Liver (tissue), 3 donors: ENCODE data around the gene HSD17B3.
"Not testable (repeated sequence)": the region's sequence is repeated elsewhere in the genome, so short reads cannot be mapped to it uniquely, and the experiment has no call there.

Experiments used
- MAX ChIP-seq: IDR thresholded peaks from 2 replicates; pipeline ENCODE4 v1.6.1; 2016; ENCODE audit warnings: antibody characterized with exemption
- TF ChIP-seq, protein P1 (sequence below): IDR thresholded peaks from 2 replicates; pipeline ENCODE4 v1.6.1; 2016; ENCODE audit warnings: antibody characterized with exemption
- TF ChIP-seq, protein P2 (sequence below): fragments of 150-350 bp; IDR thresholded peaks from 2 replicates; pipeline ENCODE4 v1.5.1; 2017; ENCODE audit warnings: improper control_type of control experiment, low read depth, low read length; ENCODE audit not compliant: missing input control
- donor health status: healthy.
- donor health status: healthy.

- TF ChIP-seq, protein P1, sequence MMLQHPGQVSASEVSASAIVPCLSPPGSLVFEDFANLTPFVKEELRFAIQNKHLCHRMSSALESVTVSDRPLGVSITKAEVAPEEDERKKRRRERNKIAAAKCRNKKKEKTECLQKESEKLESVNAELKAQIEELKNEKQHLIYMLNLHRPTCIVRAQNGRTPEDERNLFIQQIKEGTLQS, result not testable (repeated sequence)
- TF ChIP-seq MAX, result not testable (repeated sequence)
- TF ChIP-seq, protein P2, sequence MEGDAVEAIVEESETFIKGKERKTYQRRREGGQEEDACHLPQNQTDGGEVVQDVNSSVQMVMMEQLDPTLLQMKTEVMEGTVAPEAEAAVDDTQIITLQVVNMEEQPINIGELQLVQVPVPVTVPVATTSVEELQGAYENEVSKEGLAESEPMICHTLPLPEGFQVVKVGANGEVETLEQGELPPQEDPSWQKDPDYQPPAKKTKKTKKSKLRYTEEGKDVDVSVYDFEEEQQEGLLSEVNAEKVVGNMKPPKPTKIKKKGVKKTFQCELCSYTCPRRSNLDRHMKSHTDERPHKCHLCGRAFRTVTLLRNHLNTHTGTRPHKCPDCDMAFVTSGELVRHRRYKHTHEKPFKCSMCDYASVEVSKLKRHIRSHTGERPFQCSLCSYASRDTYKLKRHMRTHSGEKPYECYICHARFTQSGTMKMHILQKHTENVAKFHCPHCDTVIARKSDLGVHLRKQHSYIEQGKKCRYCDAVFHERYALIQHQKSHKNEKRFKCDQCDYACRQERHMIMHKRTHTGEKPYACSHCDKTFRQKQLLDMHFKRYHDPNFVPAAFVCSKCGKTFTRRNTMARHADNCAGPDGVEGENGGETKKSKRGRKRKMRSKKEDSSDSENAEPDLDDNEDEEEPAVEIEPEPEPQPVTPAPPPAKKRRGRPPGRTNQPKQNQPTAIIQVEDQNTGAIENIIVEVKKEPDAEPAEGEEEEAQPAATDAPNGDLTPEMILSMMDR, result not testable (repeated sequence)
Observed at GRCh38 chr9:96236337-96236736, 65.6 kb downstream of the HSD17B3 start.
